Measurements from ENCODE around the gene PORCN.
A peak's percentile ranks its signal among the peaks of the same experiment; 100 is the strongest.
"Not testable (repeated sequence)": the region's sequence is repeated elsewhere in the genome, so short reads cannot be mapped to it uniquely, and the experiment has no call there.

Gene PORCN

GRCh38 chrX:48513670-48514069 is 4.9 kb downstream of the PORCN start:
- DNase-seq, result no peak

DNA sequence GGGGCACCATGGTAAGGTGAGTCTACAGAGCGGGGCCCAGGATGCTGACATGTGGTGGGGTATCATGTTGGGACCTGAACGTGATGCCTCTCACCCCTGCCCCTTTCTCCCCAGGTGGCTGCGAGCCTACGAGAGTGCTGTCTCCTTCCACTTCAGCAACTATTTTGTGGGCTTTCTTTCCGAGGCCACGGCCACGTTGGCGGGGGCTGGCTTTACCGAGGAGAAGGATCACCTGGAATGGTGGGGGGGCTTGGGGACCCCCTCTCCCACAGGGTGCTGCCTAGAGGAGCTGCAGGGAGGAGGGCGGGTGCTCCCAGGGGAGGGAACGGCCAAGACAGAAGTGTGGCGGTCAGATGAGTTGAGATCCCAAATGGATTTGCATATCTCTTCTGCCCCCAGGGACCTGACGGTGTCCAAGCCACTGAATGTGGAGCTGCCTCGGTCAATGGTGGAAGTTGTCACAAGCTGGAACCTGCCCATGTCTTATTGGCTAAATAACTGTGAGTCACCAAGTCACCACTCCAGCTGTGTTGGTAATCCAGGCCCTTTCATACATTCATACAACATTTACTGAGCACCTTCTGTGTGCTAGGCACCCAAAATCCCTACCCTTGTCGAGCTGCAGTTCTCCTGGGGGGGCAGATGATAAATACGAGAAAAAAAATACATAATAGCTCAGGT is 5.5 kb downstream of the PORCN start:
- no peak for DNase-seq

- no peak for DNase-seq
Observed at GRCh38 chrX:48514868-48515460, 6.2 kb downstream of the PORCN start.

DNA sequence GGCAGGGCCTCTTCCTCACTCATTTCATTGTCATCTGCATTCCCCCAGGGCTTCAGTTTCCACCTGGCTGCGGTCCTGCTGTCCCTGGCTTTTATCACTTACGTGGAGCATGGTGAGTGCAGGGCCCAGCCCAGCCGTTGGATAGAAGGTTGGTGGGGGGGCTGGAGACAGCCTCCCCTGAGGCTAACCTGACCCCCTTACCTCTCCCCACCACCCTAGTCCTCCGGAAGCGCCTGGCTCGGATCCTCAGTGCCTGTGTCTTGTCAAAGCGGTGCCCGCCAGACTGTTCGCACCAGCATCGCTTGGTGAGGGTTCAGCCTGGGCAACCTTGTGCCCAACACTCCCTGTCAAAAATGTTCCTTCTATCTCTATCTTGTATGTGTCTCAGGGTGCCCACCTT is 7.0 kb downstream of the PORCN start:
- DNase-seq, result no peak

DNA sequence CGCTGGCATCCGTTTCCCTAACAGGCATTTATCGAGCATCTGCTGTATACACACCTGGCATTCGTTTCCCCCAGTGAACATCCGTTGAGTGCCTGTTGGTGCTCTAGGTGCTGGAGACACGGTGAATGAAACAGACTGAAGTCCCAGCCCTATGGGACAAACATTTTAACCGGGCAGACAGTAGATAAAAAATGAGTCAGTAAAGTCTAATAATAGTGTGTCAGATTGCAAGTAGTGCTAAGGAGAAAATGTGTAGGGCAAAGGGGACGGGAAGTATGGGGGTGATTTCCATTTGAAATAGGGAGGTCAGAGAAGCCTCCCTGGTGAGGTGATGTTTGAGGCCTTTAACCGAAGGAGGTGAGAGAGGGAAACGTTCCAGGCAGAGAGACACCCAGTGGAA is 7.5 kb downstream of the PORCN start:
- no peak for DNase-seq

DNA sequence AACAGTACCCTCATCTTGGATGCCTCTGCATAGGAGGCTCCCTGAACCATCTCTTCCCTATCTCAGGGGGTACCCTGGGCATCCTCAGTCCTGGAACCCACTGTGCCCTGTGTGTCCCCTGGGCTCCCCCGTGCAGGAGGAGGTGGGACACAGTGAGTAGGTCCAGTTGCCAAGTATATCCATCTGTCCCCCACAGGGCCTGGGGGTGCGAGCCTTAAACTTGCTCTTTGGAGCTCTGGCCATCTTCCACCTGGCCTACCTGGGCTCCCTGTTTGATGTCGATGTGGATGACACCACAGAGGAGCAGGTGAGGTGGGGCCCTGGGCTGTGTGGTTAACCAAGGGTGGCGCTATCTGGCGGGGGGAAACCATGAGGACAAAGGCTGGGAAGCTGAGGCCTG is 8.2 kb downstream of the PORCN start:
- DNase-seq, result no peak

GRCh38 chrX:48519481-48519880 is 10.7 kb downstream of the PORCN start:
- DNase-seq, result not testable (repeated sequence)

DNA sequence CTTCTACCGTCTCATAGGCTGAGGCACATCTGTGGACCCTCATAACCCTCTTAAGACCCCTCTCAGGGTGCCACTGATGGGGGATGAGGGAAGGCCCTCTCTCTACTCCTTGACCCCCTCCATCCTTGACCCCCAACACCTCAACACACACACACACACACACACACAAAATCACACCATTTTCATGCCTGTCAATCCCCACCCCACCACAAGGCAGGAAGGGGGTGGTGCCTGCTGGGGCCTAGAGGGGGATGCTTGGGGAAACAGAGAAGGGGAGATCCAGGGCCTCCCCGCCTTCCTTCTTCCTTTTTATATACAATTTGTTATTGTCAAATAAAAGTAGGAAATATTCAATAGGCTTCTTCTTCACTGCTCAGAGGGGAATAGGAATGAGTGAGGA is 11.7 kb downstream of the PORCN start:
- no peak for DNase-seq

DNA sequence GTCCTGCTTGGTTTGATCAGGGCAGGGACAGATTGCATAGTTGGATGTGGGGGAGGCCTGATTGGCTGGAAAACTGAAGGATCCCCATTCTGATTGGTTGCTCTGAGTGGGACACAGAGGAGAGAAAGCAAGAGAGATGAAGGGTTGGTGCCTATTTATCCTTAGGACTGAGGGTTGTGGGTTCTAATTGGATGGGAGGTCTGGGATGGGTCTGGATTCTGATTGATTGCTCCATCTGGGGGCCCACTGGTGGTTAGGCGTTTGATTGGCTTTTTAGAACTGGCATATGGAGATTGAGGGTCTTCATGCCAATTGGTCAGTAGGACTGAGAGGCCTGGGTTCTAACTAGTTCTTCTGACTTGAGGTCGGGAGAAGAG is 12.2 kb downstream of the PORCN start:
- no peak for DNase-seq

DNA sequence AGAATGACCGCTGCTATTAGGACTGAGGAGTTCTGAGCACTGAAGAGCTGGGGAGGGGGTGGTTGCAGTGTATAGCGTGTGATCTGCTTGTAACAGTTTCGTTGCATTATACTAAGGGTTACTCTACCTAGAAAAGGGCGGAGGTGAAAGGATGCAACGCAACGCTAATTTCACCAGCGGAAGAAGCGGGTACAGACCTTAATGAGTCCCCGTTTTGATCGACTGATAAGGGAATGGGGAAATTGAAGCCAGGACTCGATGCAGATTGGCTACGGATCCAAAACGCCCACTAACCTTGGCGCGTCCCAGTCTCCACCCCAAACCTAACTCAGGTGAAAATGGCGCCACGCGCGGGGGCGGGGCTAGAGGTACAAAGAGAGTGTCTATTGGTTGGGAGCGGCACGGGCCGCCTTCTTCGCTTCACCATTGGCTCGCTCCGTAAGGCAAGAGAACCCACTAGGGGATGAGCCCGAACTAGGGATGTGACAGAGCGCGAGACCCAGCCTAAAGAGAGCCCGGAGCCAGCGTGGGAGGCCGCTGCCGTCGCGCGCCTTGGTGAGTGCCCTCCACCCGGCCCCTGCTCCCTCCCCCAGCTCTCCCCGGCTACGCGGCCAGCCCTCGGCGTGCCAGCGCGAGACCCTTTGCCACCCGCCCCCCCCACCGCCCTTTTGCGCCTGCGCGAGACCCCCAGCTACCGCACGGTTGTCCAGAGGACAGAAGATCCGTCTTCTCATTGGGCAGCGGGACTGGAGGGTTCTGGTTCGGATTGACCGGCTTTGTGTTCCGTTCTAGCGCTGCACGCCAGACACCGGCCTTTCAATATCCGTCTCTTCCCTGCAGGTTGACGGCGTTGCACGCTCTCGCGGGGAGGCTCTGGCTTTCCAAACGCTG is 12.8 kb downstream of the PORCN start, which contains the start of gene EBP:
Gene EBP, plus strand, starts transcription at position 456 of the 891 bp plus-strand sequence. CDS start 1,964 bp downstream, outside the sequence.
- peak; percentile 72 for DNase-seq

DNA sequence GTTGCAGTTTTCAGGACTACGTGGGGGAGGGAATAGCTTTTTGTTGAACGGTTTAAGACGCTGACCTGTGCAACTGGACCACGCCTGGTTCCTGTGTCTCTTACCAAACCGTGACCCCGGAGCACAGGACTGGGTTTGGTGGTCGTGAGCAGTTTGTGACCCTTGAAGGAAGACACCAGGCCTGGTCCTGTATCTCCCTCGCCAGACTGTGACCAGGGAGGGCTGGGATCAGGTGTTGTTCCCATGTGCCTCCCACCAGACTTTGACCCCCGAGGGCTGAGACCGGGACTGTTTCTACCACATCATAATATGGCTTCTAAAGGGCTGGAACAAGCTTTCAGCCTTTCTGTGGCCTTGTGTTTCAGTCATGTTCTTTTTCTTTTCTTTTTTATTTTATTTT is 13.5 kb downstream of the PORCN start:
- no peak for DNase-seq

DNA sequence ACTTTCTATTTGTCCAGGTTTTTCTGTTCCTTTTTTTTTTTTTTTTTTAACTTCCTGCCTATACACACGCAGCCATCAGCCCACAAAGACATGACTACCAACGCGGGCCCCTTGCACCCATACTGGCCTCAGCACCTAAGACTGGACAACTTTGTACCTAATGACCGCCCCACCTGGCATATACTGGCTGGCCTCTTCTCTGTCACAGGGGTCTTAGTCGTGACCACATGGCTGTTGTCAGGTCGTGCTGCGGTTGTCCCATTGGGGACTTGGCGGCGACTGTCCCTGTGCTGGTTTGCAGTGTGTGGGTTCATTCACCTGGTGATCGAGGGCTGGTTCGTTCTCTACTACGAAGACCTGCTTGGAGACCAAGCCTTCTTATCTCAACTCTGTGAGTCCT is 14.9 kb downstream of the PORCN start:
- no peak for DNase-seq

DNA sequence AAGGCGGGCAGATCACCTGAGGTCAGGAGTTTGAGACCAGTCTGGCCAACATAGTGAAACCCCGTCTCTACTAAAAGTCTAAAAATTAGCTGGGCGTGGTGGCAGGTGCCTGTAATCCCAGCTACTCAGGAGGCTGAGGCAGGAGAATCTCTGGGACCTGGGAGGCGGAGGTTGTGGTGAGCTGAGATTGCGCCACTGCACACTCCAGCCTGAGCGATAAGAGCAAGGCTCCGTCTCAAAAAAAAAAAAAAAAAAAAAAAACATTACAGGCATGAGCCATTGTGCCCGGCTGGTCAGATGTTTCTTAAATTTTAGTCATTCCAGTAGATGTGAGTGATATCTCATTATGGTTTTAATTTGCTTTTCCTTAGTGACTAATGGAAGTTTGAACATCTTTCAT is 17.1 kb downstream of the PORCN start:
- not testable (repeated sequence) for DNase-seq

DNA sequence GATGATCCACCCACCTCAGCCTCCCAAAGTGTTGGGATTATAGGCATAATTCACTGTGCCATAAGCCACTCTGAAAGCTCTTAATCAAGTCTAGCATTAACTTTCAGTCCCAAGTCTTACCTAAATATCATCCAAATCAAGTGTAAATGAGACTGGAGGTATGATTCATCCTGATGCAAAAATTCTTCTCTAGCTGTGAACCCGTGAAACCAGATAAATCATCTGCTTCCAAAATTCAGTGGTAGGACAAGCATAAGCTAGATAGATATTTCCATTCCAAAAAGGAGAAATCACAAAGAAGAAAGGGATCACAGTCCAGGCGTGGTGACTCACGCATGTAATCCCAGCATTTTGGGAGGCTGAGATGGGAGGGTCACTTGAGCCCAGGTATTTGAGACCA is 21.9 kb downstream of the PORCN start:
- DNase-seq, result no peak

DNA sequence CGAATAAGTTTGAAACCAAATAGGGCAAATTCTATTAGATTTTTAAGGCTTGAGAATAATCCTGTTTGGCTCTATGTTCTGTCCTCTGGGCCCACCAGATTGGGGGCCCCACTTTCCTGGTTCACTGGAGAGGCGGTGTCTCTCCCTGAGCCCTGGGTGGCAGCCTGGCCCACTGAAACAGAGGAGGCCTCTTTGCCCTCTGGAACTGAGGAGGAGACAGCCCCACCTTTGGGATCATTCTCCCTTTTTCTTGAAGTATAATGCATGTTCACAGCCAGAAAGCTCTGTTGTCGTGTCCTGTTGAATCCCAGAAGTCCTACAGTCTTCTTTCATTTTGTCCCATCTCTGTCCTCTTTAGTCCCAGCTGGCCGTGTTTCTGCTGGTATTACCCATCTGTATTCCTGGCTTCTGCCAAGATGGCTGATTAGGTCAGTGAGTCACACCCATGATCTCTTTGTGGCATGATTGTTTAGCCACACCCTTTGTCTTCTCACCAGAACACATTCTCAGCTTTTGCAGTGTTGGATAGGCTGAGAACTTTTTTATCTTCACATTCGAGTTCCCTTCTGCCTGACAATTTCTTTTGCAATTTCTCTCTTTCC is 22.7 kb downstream of the PORCN start:
- DNase-seq, result no peak

GRCh38 chrX:48532161-48532560 is 23.4 kb downstream of the PORCN start:
- no peak for DNase-seq

GRCh38 chrX:48533165-48533564 is 24.4 kb downstream of the PORCN start:
- DNase-seq, result no peak

DNA sequence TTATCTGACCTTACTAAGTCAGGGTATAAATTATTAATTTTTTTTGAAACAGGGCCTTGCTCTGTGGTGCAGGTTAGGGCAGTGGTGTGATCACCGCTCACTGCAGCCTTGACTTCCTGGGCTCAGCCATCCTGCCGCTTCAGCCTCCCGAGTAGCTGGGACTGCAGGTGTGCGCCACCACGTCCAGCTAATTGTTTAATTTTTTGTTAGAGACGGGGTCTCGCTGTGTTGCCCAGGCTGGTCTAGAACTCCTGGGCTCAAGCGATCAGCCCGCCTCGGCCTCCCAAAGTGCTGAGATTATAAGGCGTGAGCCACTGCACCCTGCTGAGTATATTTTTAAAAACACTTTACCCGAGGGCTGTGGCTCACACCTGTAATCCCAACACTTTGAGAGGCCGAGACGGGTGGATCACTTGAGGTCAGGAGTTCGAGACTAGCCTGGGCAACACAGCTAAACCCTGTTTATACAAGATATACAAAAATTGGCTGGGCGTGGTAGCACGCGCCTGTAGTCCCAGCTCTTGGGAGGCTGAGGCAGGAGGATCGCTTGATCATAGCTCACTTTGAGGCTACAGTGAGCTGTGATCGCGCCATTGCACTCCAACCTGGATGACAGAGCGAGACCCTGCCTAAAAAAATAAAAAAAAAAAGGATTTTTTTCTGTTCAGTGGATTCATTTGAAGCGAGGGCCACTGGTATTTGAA is 30.0 kb downstream of the PORCN start:
- DNase-seq, result no peak

DNA sequence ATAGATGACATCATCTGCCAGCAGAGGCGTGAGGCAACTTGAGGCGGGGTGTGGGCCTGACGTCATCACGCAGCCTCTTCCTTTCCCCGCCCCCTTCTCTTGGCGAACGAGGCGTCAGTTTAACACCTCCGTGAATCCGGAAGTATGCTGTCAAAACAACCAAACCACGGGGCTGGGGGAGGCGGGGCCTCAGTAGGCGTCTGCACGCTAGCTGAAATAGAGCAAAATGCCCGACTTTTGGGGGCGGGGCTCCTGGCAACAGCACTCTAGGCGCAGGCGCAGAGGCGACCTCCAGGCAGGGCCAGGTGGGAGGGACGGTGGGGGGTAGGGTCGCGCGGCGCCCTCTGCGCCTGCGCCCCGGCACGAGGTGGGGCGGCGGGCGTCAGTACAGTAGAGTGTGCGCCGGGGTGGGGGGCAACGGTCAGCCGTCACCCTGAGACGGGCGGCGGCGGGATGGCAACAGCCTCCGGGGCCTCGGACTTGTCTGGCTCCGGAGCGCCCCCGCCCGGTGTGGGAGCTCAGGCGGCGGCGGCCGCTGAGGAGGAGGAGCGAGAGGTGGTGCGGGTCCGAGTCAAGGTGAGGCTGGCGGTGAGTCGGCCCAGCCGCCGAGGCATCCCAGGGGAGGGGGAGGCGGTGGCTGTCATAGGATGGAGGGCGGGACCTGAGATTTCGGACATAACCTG is 30.7 kb downstream of the PORCN start, which contains the start of gene TBC1D25:
Gene TBC1D25, plus strand, starts transcription at position 370 of the 683 bp plus-strand sequence. Its CDS starts 84 bp downstream, at position 454.
- peak; percentile 75 for DNase-seq

GRCh38 chrX:48540028-48540375 is 31.2 kb downstream of the PORCN start:
- DNase-seq, result no peak

GRCh38 chrX:48540480-48540879 is 31.7 kb downstream of the PORCN start:
- DNase-seq, result no peak
